PFSK-1 (cell line): Measurements from ENCODE around the gene CR1.

Experiments used
- FOXP2 ChIP-seq: optimal IDR thresholded peaks from 2 replicates; pipeline ENCODE3; 2011; ENCODE audit warnings: borderline replicate concordance, control low read depth, inconsistent platforms; ENCODE audit not compliant: insufficient read depth; ENCODE audit errors: extremely low read length, extremely low read depth
- POLR2AphosphoS5 ChIP-seq: IDR thresholded peaks from 2 replicates; pipeline ENCODE4 v1.6.1; 2012; ENCODE audit warnings: low read depth, mild to moderate bottlenecking, control low read depth, low read length, moderate library complexity
- REST ChIP-seq, 2 experiments: IDR thresholded peaks; 2 replicates each; pipeline versions ENCODE4 v1.6.1 to v1.8.0; 2011 to 2012; ENCODE audit warnings: low read depth in 2 of 2, low read length in 2 of 2, control low read depth in 1 of 2, inconsistent platforms in 1 of 2, mild to moderate bottlenecking in 1 of 2, moderate library complexity in 1 of 2; ENCODE audit not compliant: insufficient read depth in 1 of 2
- SIN3A ChIP-seq: IDR thresholded peaks from 2 replicates; pipeline ENCODE4 v1.6.1; 2012; ENCODE audit warnings: mild to moderate bottlenecking, low read length, moderate library complexity, borderline replicate concordance; ENCODE audit not compliant: insufficient read depth
- TAF1 ChIP-seq: IDR thresholded peaks from 2 replicates; pipeline ENCODE4 v1.6.1; 2012; ENCODE audit warnings: low read length, control low read depth, borderline replicate concordance; ENCODE audit not compliant: insufficient read depth

The CR1 gene

DNA sequence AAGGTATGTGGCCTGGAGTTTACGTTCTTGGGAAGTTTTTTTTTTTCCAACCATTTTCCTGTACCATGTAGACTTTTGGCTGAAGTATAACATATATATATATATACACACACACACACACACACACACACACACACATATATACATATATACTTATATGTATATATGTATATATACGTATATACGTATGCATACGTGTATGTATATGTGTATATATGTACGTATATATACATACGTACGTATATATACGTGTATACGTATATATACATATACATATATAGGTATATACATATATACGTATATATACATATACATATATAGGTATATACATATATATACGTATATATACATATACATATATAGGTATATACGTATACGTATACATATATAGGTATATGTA lies 18.9 kb downstream of the CR1 start:
- no peak for TF ChIP-seq POLR2AphosphoS5
- TF ChIP-seq TAF1, result no peak
- TF ChIP-seq SIN3A, result no peak
- no peak for TF ChIP-seq REST (IDR thresholded peaks at IDR 0.05; ENCODE audit: insufficient read depth in 1 of 2, low read depth in 2 of 2, low read length in 2 of 2)
- TF ChIP-seq FOXP2, result no peak

- TF ChIP-seq FOXP2 (no peak), SIN3A (no peak), POLR2AphosphoS5 (no peak), TAF1 (no peak), REST (IDR thresholded peaks at IDR 0.05; ENCODE audit: insufficient read depth in 1 of 2, low read depth in 2 of 2, low read length in 2 of 2) (no peak)
Measured at GRCh38 chr1:207516729-207517128, 20.8 kb downstream of the CR1 start.

- TF ChIP-seq TAF1 (no peak), POLR2AphosphoS5 (no peak), FOXP2 (no peak), SIN3A (no peak), REST (IDR thresholded peaks at IDR 0.05; ENCODE audit: insufficient read depth in 1 of 2, low read depth in 2 of 2, low read length in 2 of 2) (no peak)
Measured at GRCh38 chr1:207518608-207519236, 22.8 kb downstream of the CR1 start.

DNA sequence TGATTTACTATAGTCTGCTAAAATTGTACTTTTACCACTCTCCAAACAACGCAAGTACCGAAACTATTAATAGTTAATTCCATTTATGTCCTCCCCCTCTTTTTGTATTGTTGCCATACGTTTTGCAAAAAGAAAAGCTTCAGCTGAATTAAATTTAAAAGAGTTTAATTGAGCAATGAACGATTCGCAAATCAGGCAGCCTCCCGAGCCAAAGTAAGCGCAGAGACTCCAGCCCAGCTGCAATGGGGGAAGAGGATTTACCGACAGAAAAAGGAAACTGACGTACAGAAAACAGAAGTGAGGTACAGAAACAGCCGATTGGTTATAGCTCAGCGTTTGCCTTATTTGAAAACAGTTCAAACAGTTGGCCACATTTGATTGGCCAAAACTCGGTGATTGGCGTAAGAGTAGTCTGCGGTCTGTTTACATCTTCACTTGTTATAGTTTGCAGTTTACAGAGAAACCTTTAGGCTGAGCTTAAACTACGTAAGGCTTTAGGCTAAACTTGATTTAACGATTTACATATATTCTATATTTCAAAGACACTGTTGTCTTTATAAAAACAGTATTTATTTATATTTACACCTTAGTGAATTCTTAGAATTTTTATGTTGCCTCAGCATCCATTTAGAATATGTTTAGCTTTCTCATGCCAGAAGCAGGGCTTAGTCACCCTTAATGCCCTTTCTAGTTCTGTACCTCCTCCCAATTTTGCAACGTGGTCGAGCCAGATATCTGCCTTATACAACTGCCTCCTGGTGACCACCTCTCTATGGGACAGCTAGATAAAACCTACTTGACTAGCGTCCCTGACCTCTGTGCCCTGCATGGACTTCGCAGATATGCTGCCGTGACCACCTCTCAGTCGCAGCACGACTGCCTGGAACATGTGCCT lies 23.8 kb downstream of the CR1 start:
- TF ChIP-seq REST (IDR thresholded peaks at IDR 0.05; ENCODE audit: insufficient read depth in 1 of 2, low read depth in 2 of 2, low read length in 2 of 2) (no peak), FOXP2 (no peak), POLR2AphosphoS5 (no peak), SIN3A (no peak), TAF1 (no peak)
